MM.1S (cell line): ENCODE results near the gene GPAT3.

ENCODE experiments used
- CTCF ChIP-seq: fragments of 300-600 bp; sonication (generic); IDR thresholded peaks from 2 replicates; pipeline ENCODE4 v1.5.1; 2016; ENCODE audit warnings: antibody characterized with exemption, low read length, mixed read lengths
- EZH2phosphoT487 ChIP-seq: fragments of 300-600 bp; sonication (generic); IDR thresholded peaks from 2 replicates; pipeline ENCODE4 v1.6.1; 2018; ENCODE audit warnings: antibody characterized with exemption, low read length

- TF ChIP-seq CTCF (no peak), EZH2phosphoT487 (no peak)
Measured at GRCh38 chr4:83651846-83652245, 115.9 kb downstream of the GPAT3 start.
